Activated CD4-positive, alpha-beta T cell treated with anti-CD3 and anti-CD28 coated beads, Interleukin-10, Interleukin-2, amounts not matched to agents 100 ng/mL and 50 ng/mL, durations not matched to agents 16 hours and 8 hours (primary cell): Measurements from ENCODE around the gene TEC.
A peak's percentile ranks its signal among the peaks of the same experiment; 100 is the strongest.

Experiments used
- DNase-seq: peaks from one replicate; pipeline ENCODE4 v3.0.0-alpha.2; 2020

The TEC gene

GRCh38 chr4:48114412-48114811 lies 155.2 kb downstream of the TEC start:
- no peak for DNase-seq

GRCh38 chr4:48112017-48112667 lies 157.5 kb downstream of the TEC start:
- no peak for DNase-seq

GRCh38 chr4:48110452-48110978 lies 159.1 kb downstream of the TEC start:
- DNase-seq, result no peak

- peak; percentile 66 for DNase-seq
These were observed 160.0 kb downstream of the TEC start for GRCh38 chr4:48109413-48110263.

- no peak for DNase-seq
These were observed 161.1 kb downstream of the TEC start for GRCh38 chr4:48108309-48109073.

GRCh38 chr4:48105230-48105629 lies 164.4 kb downstream of the TEC start:
- DNase-seq, result no peak

- DNase-seq, result peak; percentile 63
These were observed 166.0 kb downstream of the TEC start for GRCh38 chr4:48103483-48104139.

- peak; percentile 19 for DNase-seq
These were observed 167.3 kb downstream of the TEC start for GRCh38 chr4:48102303-48102702.

GRCh38 chr4:48100256-48100655 lies 169.4 kb downstream of the TEC start:
- DNase-seq, result no peak

- DNase-seq, result no peak
These were observed 174.2 kb downstream of the TEC start for GRCh38 chr4:48095441-48095840.

- DNase-seq, result peak; percentile 45
These were observed 175.6 kb downstream of the TEC start for GRCh38 chr4:48093991-48094416.

- DNase-seq, result no peak
These were observed 179.0 kb downstream of the TEC start for GRCh38 chr4:48090621-48091020.

- DNase-seq, result no peak
These were observed 183.6 kb downstream of the TEC start for GRCh38 chr4:48085821-48086589.
